Erythroblast (primary cell): Measurements from ENCODE around the gene DHRS3.

Experiments
- GATA1 ChIP-seq: IDR thresholded peaks from 2 replicates; pipeline ENCODE4 v1.6.1; 2011; ENCODE audit warnings: low read depth, mild to moderate bottlenecking, control low read depth, low read length, moderate library complexity
- POLR2A ChIP-seq: IDR thresholded peaks from 2 replicates; pipeline ENCODE4 v1.6.1; 2011; ENCODE audit warnings: mild to moderate bottlenecking, low read length

DNA sequence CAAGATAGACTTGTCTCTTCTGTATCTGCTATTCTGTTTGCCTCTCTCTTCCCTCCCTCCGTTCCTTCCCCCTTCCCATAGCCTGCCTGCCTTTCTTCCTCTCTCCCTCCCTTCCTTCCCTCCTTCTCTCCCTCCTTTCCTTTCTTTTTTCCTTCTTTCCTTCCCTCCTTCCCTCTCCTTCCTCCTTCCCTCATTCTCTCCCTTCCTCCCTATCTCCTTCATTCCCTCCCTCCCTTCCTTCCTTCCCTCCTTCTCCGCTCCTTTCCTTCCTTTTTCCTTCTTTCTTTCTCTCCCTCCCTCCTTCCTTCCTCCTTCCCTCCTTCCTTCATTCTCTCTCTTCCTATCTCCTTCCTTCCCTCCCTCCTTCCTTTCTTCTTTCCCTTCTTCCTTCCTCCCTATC, 26.8 kb upstream of the DHRS3 start:
- TF ChIP-seq GATA1 = no peak
- TF ChIP-seq POLR2A = no peak
